Stomach (tissue), 9 donors: ENCODE data around the gene FBXO47. TPM values are rescaled to one million over a fixed set of nuclear protein-coding genes. Genes with fewer than 3 reads are reported as not detected.

Experiments
- DNase-seq, 2 donors: peaks; one replicate each; pipeline versions ENCODE4 v3.0.0 to v3.0.0-alpha.2; 2013 to 2019
- H3K27ac ChIP-seq, 5 donors: fragments of 200-600 bp in 4 of 5; sonication (generic) in 4 of 5; one replicate each; pipeline ENCODE4 v1.5.1; 2013 to 2019; ENCODE audit warnings: mild to moderate bottlenecking in 1 of 5, moderate library complexity in 1 of 5
- H3K27me3 ChIP-seq, 3 donors: fragments of 200-600 bp; sonication (generic); one replicate each; pipeline ENCODE4 v1.5.1; 2017 to 2019; ENCODE audit warnings: mixed run types in 1 of 3
- H3K36me3 ChIP-seq, 4 donors: fragments of 200-600 bp; sonication (generic); 1 replicate in 3 of 4; 2 replicates in 1 of 4; pipeline ENCODE4 v1.5.1; 2016 to 2019
- H3K4me1 ChIP-seq, 4 donors: fragments of 200-600 bp; sonication (generic); one replicate each; pipeline ENCODE4 v1.5.1; 2016 to 2019
- H3K4me3 ChIP-seq, 4 donors: fragments of 200-600 bp; sonication (generic) in 3 of 4; one replicate each; pipeline ENCODE4 v1.5.1; 2016 to 2019; ENCODE audit warnings: mild to moderate bottlenecking in 1 of 4
- H3K9me3 ChIP-seq, 4 donors: fragments of 200-600 bp; sonication (generic); one replicate each; pipeline ENCODE4 v1.5.1; 2016 to 2019
- CTCF ChIP-seq, 7 experiments: fragments of 450-650 bp in 4 of 7; fragments of 200-600 bp in 3 of 7; sonication (generic) in 3 of 7; IDR thresholded peaks; one replicate each; pipeline ENCODE4 v1.5.1; 2016 to 2019; ENCODE audit warnings: antibody characterized with exemption in 7 of 7, control low read depth in 2 of 7, mild to moderate bottlenecking in 1 of 7
- EP300 ChIP-seq: sonication (generic); formaldehyde crosslinking; IDR thresholded peaks from one replicate; pipeline ENCODE4 v1.6.1; 2017; ENCODE audit warnings: antibody characterized with exemption
- POLR2A ChIP-seq, 4 donors: fragments of 450-650 bp; IDR thresholded peaks; one replicate each; pipeline ENCODE4 v1.6.1; 2016; ENCODE audit warnings: antibody characterized with exemption in 4 of 4, control low read depth in 2 of 4, mild to moderate bottlenecking in 1 of 4, moderate library complexity in 1 of 4
- POLR2AphosphoS5 ChIP-seq, 3 donors: sonication (generic); formaldehyde crosslinking; IDR thresholded peaks; one replicate each; pipeline ENCODE4 v1.6.1; 2016; ENCODE audit warnings: antibody characterized with exemption in 3 of 3
- WGBS, 5 donors: extraction: QIAGEN DNeasy Blood & Tissue Kit in 3 of 5; methylation state at CpG; one replicate each; pipeline versions ENCODE4 v1.1.5 to v1.1.7; 2013 to 2018; 5-methylcytosine and 5-hydroxymethylcytosine counted together
- intact Hi-C: fragments of 100-400 bp; cut with DNase I; formaldehyde crosslinking; loops from one replicate; pipeline ENCODE4 v1.15.1; 2023; ENCODE audit warnings: low total_unique reads
- polyA plus RNA-seq, 3 donors: library from polyadenylated mRNA; stranded (reverse); fragments of 200-250 nt; gene quantifications; one replicate each; pipeline ENCODE4 v1.2.3, GENCODE V29; 2013
- total RNA-seq, 5 donors: library from RNA; depleted of rRNA; stranded (reverse); fragments of >200 nt; gene quantifications; one replicate each; pipeline versions ENCODE4 v1.1.0 to v1.2.3, GENCODE V29; 2014 to 2016
- donor health status: healthy with polysubstance abuse.
- donor health status: Bipolar disorder and iron deficiency.
- donor health status: healthy.

FBXO47 gene
- total and polyA plus RNA-seq, 8 donors, result not detected

- H3K9me3 ChIP-seq, result no peaks in the 10 kb centered on the region
- H3K4me3 ChIP-seq, result no peak overlapping the region
- 93 to 100% (median 95%) methylated on average over 3 of the region's 3 CpGs for WGBS, 5 donors
- intact Hi-C loops, result no loop called here
- no peak overlapping the region for H3K27ac ChIP-seq
- no peak for TF ChIP-seq EP300
- TF ChIP-seq POLR2AphosphoS5 (IDR thresholded peaks at IDR 0.05), result no peak
- TF ChIP-seq POLR2A (IDR thresholded peaks at IDR 0.05), result no peak
- TF ChIP-seq CTCF (IDR thresholded peaks at IDR 0.05), result no peak
- H3K4me1 ChIP-seq, result peaks cover 50 to 86% (median 63%) of the 10 kb centered on the region in 4 donors
- no peak for DNase-seq
- no peaks in the 10 kb centered on the region for H3K27me3 ChIP-seq
- peaks cover 0 to 88% (median 62%) of the 10 kb centered on the region in 4 donors for H3K36me3 ChIP-seq
Observed at GRCh38 chr17:38904892-38905291, 62.3 kb downstream of the FBXO47 start.

- no peaks in the 10 kb centered on the region for H3K9me3 ChIP-seq
- H3K4me3 ChIP-seq, result no peak overlapping the region
- peak overlapping the region in 2 of 5 donors; percentile 25 to 77 for H3K27ac ChIP-seq
- no peaks in the 10 kb centered on the region for H3K27me3 ChIP-seq
- peaks cover 55 to 88% (median 69%) of the 10 kb centered on the region in 4 donors for H3K4me1 ChIP-seq
- WGBS, 5 donors, result 77 to 88% (median 83%) methylated on average over 6 of the region's 6 CpGs
- intact Hi-C loops, result no loop called here
- no peak for DNase-seq
- no peak for TF ChIP-seq CTCF (IDR thresholded peaks at IDR 0.05)
- no peak for TF ChIP-seq EP300
- no peak for TF ChIP-seq POLR2A (IDR thresholded peaks at IDR 0.05)
- no peak for TF ChIP-seq POLR2AphosphoS5 (IDR thresholded peaks at IDR 0.05)
- peaks cover 10 to 91% (median 69%) of the 10 kb centered on the region in 4 donors for H3K36me3 ChIP-seq
Observed at GRCh38 chr17:38903404-38903803, 63.8 kb downstream of the FBXO47 start.

GRCh38 chr17:38900978-38901656, 66.1 kb downstream of the FBXO47 start:
- H3K27me3 ChIP-seq, result no peaks in the 10 kb centered on the region
- no peaks in the 10 kb centered on the region for H3K9me3 ChIP-seq
- no peak for TF ChIP-seq POLR2AphosphoS5 (IDR thresholded peaks at IDR 0.05)
- TF ChIP-seq POLR2A (IDR thresholded peaks at IDR 0.05), result no peak
- TF ChIP-seq EP300, result no peak
- TF ChIP-seq CTCF (IDR thresholded peaks at IDR 0.05), result no peak
- WGBS, 5 donors, result 28 to 42% (median 38%) methylated on average over 10 of the region's 10 CpGs
- intact Hi-C loops, result no loop called here
- H3K36me3 ChIP-seq, result peaks cover 15 to 92% (median 74%) of the 10 kb centered on the region in 4 donors
- H3K4me3 ChIP-seq, result no peak overlapping the region
- DNase-seq, result no peak
- peak overlapping the region; percentile 18 to 81 (median 67) for H3K27ac ChIP-seq
- H3K4me1 ChIP-seq, result peaks cover 54 to 88% (median 69%) of the 10 kb centered on the region in 4 donors

- Histone ChIP-seq H3K9me3 (no peaks in the 10 kb centered on the region), H3K27me3 (no peaks in the 10 kb centered on the region), H3K4me3 (peak overlapping the region in 2 of 4 donors; percentile 15 to 24), H3K27ac (peak overlapping the region; percentile 1 to 81 (median 76)), H3K4me1 (peaks cover 55 to 93% (median 75%) of the 10 kb centered on the region in 4 donors), H3K36me3 (peaks cover 18 to 94% (median 76%) of the 10 kb centered on the region in 4 donors)
- WGBS, 5 donors, result 78 to 93% (median 86%) methylated on average over 5 of the region's 5 CpGs
- TF ChIP-seq POLR2A (IDR thresholded peaks at IDR 0.05), result no peak
- TF ChIP-seq POLR2AphosphoS5 (IDR thresholded peaks at IDR 0.05), result no peak
- TF ChIP-seq EP300, result no peak
- no peak for TF ChIP-seq CTCF (IDR thresholded peaks at IDR 0.05)
- DNase-seq, result no peak
- intact Hi-C loops, result no loop called here
Observed at GRCh38 chr17:38899421-38899820, 67.8 kb downstream of the FBXO47 start.
